GM12878 (cell line): Measurements from ENCODE around the gene SPTLC2.

Source experiments
- EED ChIP-seq: sonication (generic); IDR thresholded peaks from 2 replicates; pipeline ENCODE4 v1.6.1; 2016; ENCODE audit warnings: antibody characterized with exemption, low read depth
- TARDBP ChIP-seq: IDR thresholded peaks from 2 replicates; pipeline ENCODE4 v1.6.1; 2016; ENCODE audit warnings: borderline replicate concordance

DNA sequence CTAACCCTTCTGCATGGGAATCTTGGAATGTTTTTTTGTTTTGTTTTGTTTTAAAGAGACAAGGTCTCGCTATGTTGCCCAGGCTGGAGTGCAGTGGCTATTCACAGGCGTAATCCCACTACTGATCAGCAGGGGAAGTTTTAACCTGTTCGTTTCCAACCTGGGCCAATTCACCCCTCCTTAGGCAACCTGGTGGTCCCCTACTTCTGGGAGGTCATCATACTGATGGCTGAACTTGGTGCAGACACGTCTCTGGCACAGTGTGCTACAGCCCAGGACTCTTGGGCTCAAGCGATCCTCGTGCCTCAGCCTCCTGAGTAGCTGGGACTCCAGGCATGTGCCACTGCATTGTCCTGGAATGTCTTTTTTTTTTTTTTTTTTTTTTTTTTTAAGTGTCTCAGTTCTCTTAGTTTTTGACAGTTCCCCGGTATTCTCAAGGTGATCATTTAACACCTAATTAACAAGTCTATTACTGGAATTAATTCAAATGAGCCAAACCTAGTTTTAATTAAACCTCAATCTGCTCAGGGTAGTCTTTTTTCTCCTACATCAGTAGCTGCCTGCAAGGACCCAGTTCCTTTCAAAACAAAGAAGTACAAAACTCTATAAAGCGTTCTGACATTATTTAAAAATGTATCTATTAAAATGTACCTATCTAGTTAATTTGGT is 68.8 kb downstream of the SPTLC2 start:
- no peak for TF ChIP-seq TARDBP
- no peak for TF ChIP-seq EED
